ENCODE measurements around the gene KLF16.

KLF16 gene

GRCh38 chr19:1841209-1841924 is 22.0 kb downstream of the KLF16 start:
- Histone ChIP-seq H3K23ac (ENCODE audit: low read depth, low read length, poor library complexity) (peak overlapping the region; percentile 55), H3K36me3 (replicated peaks in 1 of 2; ENCODE audit: control insufficient read depth in 2 of 2, insufficient read depth in 2 of 2, low read length in 2 of 2) (peaks cover 5 to 32% of the 10 kb centered on the region in 2 donors), H3K9me3 (replicated peaks in 1 of 2; ENCODE audit: control insufficient read depth in 2 of 2, insufficient read depth in 1 of 2, low read depth in 1 of 2, low read length in 2 of 2) (no peaks in the 10 kb centered on the region), H2BK120ac (ENCODE audit: low read depth, low read length) (no peak overlapping the region), H2BK12ac (ENCODE audit: low read length) (no peak overlapping the region), H3K79me1 (ENCODE audit: low read depth, low read length) (peaks cover 42% of the 10 kb centered on the region), H3K9ac (ENCODE audit: low read depth, low read length, poor library complexity) (peak overlapping the region; percentile 38), H3K27ac (replicated peaks; ENCODE audit: low read length) (no peak overlapping the region), H3K4me1 (ENCODE audit: control insufficient read depth in 2 of 2, insufficient read depth in 1 of 2, low read depth in 1 of 2, low read length in 2 of 2) (peaks cover 2 to 19% of the 10 kb centered on the region in 2 donors), H2BK15ac (ENCODE audit: low read length) (no peak overlapping the region), H2AK5ac (ENCODE audit: low read depth, low read length) (no peak overlapping the region), H3K14ac (ENCODE audit: low read length) (no peak overlapping the region), H3K4ac (ENCODE audit: low read length) (no peak overlapping the region), H3K18ac (ENCODE audit: low read length) (no peak overlapping the region), H3K4me2 (ENCODE audit: insufficient read depth, low read length, poor library complexity, severe bottlenecking) (no peak overlapping the region), H4K8ac (ENCODE audit: low read depth, low read length) (no peak overlapping the region), H3K4me3 (ENCODE audit: low read length in 2 of 2) (no peak overlapping the region), H4K91ac (ENCODE audit: low read depth, low read length, poor library complexity) (no peak overlapping the region), H2BK5ac (ENCODE audit: low read length) (no peak overlapping the region), H3K27me3 (ENCODE audit: control insufficient read depth in 3 of 3, insufficient read depth in 3 of 3, low read depth in 1 of 3, low read length in 3 of 3) (no peaks in the 10 kb centered on the region), H2AFZ (ENCODE audit: low read length) (no peak overlapping the region)
- no CpG with 5 or more reads among the region's 35 CpGs for WGBS, 2 donors (ENCODE audit: extremely low coverage in 2 of 2, insufficient read length in 2 of 2, insufficient replicate concordance in 1 of 2)
- no peak for DNase-seq (ENCODE audit: low spot score)

GRCh38 chr19:1840541-1841115 is 22.8 kb downstream of the KLF16 start:
- Histone ChIP-seq H3K4me3 (ENCODE audit: low read length in 2 of 2) (no peak overlapping the region), H2AK5ac (ENCODE audit: low read depth, low read length) (no peak overlapping the region), H3K27ac (replicated peaks; ENCODE audit: low read length) (no peak overlapping the region), H2BK120ac (ENCODE audit: low read depth, low read length) (no peak overlapping the region), H3K9me3 (replicated peaks in 1 of 2; ENCODE audit: control insufficient read depth in 2 of 2, insufficient read depth in 1 of 2, low read depth in 1 of 2, low read length in 2 of 2) (no peaks in the 10 kb centered on the region), H3K79me1 (ENCODE audit: low read depth, low read length) (peaks cover 38% of the 10 kb centered on the region), H4K91ac (ENCODE audit: low read depth, low read length, poor library complexity) (no peak overlapping the region), H3K18ac (ENCODE audit: low read length) (no peak overlapping the region), H3K27me3 (ENCODE audit: control insufficient read depth in 3 of 3, insufficient read depth in 3 of 3, low read depth in 1 of 3, low read length in 3 of 3) (no peaks in the 10 kb centered on the region), H3K36me3 (replicated peaks in 1 of 2; ENCODE audit: control insufficient read depth in 2 of 2, insufficient read depth in 2 of 2, low read length in 2 of 2) (peaks cover 5 to 27% of the 10 kb centered on the region in 2 donors), H2BK15ac (ENCODE audit: low read length) (no peak overlapping the region), H3K4me2 (ENCODE audit: insufficient read depth, low read length, poor library complexity, severe bottlenecking) (no peak overlapping the region), H2BK12ac (ENCODE audit: low read length) (no peak overlapping the region), H3K4me1 (ENCODE audit: control insufficient read depth in 2 of 2, insufficient read depth in 1 of 2, low read depth in 1 of 2, low read length in 2 of 2) (peaks cover 2 to 15% of the 10 kb centered on the region in 2 donors), H3K9ac (ENCODE audit: low read depth, low read length, poor library complexity) (peak overlapping the region; percentile 44), H3K14ac (ENCODE audit: low read length) (no peak overlapping the region), H3K4ac (ENCODE audit: low read length) (no peak overlapping the region), H3K23ac (ENCODE audit: low read depth, low read length, poor library complexity) (no peak overlapping the region), H2AFZ (ENCODE audit: low read length) (no peak overlapping the region), H4K8ac (ENCODE audit: low read depth, low read length) (no peak overlapping the region), H2BK5ac (ENCODE audit: low read length) (no peak overlapping the region)
- WGBS, 2 donors (ENCODE audit: extremely low coverage in 2 of 2, insufficient read length in 2 of 2, insufficient replicate concordance in 1 of 2), result no CpG with 5 or more reads among the region's 22 CpGs
- DNase-seq (ENCODE audit: low spot score), result no peak

GRCh38 chr19:1839658-1840540 is 23.5 kb downstream of the KLF16 start:
- H3K4me3 ChIP-seq (ENCODE audit: low read length in 2 of 2), result peak overlapping the region in 1 of 2 donors; percentile 9
- H3K9ac ChIP-seq (ENCODE audit: low read depth, low read length, poor library complexity), result no peak overlapping the region
- no peak overlapping the region for H2BK5ac ChIP-seq (ENCODE audit: low read length)
- H3K27me3 ChIP-seq (ENCODE audit: control insufficient read depth in 3 of 3, insufficient read depth in 3 of 3, low read depth in 1 of 3, low read length in 3 of 3), result no peaks in the 10 kb centered on the region
- no peak overlapping the region for H2AFZ ChIP-seq (ENCODE audit: low read length)
- H3K14ac ChIP-seq (ENCODE audit: low read length), result no peak overlapping the region
- no peak overlapping the region for H3K4me2 ChIP-seq (ENCODE audit: insufficient read depth, low read length, poor library complexity, severe bottlenecking)
- H3K4ac ChIP-seq (ENCODE audit: low read length), result no peak overlapping the region
- H3K18ac ChIP-seq (ENCODE audit: low read length), result no peak overlapping the region
- no peak overlapping the region for H2BK120ac ChIP-seq (ENCODE audit: low read depth, low read length)
- H3K36me3 ChIP-seq (replicated peaks in 1 of 2; ENCODE audit: control insufficient read depth in 2 of 2, insufficient read depth in 2 of 2, low read length in 2 of 2), result peaks cover under 1 to 19% of the 10 kb centered on the region in 2 donors
- H2AK5ac ChIP-seq (ENCODE audit: low read depth, low read length), result peak overlapping the region; percentile 49
- H3K4me1 ChIP-seq (ENCODE audit: control insufficient read depth in 2 of 2, insufficient read depth in 1 of 2, low read depth in 1 of 2, low read length in 2 of 2), result peaks cover 2 to 15% of the 10 kb centered on the region in 2 donors
- H3K27ac ChIP-seq (replicated peaks; ENCODE audit: low read length), result no peak overlapping the region
- H3K79me1 ChIP-seq (ENCODE audit: low read depth, low read length), result peaks cover 31% of the 10 kb centered on the region
- H2BK15ac ChIP-seq (ENCODE audit: low read length), result no peak overlapping the region
- peak overlapping the region; percentile 57 for H3K23ac ChIP-seq (ENCODE audit: low read depth, low read length, poor library complexity)
- H4K8ac ChIP-seq (ENCODE audit: low read depth, low read length), result no peak overlapping the region
- no peak overlapping the region for H2BK12ac ChIP-seq (ENCODE audit: low read length)
- no CpG with 5 or more reads among the region's 25 CpGs for WGBS, 2 donors (ENCODE audit: extremely low coverage in 2 of 2, insufficient read length in 2 of 2, insufficient replicate concordance in 1 of 2)
- no peaks in the 10 kb centered on the region for H3K9me3 ChIP-seq (replicated peaks in 1 of 2; ENCODE audit: control insufficient read depth in 2 of 2, insufficient read depth in 1 of 2, low read depth in 1 of 2, low read length in 2 of 2)
- no peak overlapping the region for H4K91ac ChIP-seq (ENCODE audit: low read depth, low read length, poor library complexity)
- DNase-seq (ENCODE audit: low spot score), result no peak
